T follicular helper cell (primary cell): ENCODE results near the gene ARMC8.

ENCODE experiments used
- DNase-seq: peaks from one replicate; pipeline ENCODE4 v3.0.0-alpha.2; 2020; ENCODE audit warnings: low read depth

The ARMC8 gene

DNA sequence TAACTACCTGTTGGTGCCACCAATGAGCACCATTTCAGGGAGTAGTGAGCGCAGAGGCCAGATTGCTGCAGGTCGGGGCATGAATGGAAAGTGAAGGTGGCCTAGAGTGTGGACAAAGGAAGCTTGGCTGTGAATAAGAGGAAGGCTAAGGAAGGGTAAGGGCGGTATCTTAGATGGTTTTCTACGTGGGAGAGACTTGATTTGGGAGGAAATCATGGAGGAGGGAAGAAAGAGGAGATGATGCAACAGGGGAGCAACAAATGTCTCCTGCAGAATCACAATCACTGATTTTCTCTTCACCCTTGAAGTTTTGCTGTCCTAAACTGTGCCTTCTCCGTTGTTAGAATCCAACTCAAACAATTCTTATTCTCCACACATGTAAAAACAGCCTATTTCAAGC lies 120.8 kb downstream of the ARMC8 start:
- no peak for DNase-seq

DNA sequence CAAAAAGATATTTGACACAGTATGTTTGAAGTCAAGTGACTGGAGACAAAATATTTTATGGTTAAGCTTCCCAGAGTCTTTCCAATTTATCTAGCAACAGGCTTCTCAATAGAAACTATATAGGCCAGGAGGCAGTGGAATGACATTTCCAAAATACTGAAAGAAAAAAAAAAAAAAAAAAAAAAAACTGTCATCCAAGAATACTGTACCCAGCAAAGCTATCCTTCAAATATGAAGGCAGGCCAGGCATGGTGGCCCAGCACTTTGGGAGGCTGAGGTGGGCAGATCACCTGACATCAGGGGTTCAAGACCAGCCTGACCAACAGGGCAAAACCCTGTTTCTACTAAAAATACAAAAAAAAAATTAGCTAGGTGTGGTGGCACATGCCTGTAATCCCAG lies 121.7 kb downstream of the ARMC8 start:
- DNase-seq, result no peak

GRCh38 chr3:138310494-138310893 lies 123.4 kb downstream of the ARMC8 start:
- no peak for DNase-seq

DNA sequence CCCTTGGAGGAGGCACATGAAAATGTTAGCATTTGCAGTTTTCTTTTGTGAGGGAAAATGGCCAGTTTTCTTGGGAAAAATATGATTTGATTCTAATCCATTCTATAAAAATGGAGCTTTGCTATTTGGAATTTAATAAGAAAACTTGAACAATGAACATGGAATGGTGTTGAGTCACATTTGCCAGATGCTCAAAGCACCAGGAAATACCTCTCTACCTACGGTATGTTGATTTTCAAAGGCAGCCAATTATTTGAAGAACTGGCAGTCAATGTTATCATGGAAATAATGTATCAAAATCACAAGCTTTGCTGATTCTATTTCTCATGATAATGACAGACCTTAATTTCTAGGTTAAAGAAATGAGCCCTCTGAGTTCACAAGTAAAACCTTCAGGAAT lies 127.7 kb downstream of the ARMC8 start:
- no peak for DNase-seq

DNA sequence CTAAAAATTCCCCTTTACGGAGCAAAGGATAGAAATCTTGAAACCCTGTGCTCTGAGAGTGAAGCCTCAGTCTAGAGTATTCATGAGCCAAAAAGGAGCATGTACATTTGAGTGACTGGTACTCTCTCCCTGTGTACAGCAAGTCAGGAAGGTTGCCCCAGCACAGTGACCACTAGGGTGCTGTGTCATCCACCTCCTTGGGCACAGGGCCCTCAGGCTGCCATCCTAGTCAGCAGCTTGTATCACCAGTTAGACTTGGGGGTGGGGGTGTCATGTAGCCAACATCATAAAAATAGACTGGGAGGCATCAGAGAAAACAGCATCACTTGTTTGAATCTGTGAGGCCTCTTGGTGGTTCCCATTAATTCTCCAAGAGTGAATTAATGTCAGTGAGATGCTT lies 130.6 kb downstream of the ARMC8 start:
- DNase-seq, result no peak

GRCh38 chr3:138323971-138324370 lies 136.9 kb downstream of the ARMC8 start:
- DNase-seq, result no peak

DNA sequence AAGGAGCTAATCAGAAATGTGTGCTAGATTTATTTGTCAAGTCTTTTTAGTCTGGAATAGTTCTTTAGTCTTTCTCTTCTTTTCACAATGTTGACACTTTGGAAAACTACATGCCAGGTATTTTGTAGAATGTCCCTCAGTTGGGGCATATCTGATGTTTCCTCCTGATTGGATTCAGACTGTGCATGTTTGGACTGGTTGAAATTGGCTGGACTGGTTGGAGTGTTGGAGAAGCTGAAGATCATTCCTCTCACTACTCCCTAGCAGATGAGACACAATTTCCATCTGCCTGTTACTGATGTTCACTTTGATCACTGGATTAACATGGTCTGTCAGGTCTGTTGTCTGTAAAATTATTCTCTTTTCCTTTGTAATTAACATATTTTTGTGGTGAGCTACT lies 138.9 kb downstream of the ARMC8 start:
- DNase-seq, result no peak

DNA sequence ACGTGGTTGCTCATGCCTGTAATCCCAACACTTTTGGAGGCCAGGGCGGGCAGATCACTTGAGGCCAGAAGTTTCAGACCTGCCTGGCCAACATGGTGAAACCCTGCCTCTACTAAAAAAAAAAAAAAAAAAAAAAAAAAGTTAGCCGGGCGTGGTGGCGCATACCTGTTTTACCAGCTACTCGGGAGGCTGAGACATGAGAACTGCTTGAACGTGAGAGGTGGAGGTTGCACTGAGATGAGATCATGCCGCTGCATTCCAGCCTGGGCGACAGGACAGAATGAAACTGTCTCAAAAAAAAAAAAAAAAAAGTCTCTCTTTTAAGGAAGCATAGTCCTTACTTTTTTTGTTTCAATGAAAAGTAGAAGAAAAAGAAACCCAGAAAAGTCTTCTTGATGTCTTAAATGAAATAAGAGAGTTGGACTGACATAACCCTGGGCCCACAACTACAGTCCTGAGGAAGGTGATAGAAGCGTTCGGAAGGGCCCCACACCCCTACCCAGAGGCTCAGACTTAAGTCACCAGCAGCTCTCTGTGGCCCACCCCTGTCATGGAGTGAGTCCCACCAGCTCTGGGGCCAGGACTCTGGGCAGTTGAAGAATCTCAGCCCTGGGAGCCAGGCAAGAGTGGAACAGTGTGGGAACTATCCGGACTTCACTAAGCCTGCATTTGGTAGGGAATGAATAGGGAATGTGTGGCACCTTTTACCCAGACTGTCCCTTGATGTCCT lies 139.9 kb downstream of the ARMC8 start:
- no peak for DNase-seq

- DNase-seq, result no peak
Observed at GRCh38 chr3:138327831-138328230, 140.7 kb downstream of the ARMC8 start.

GRCh38 chr3:138328341-138328740 lies 141.2 kb downstream of the ARMC8 start:
- DNase-seq, result no peak

DNA sequence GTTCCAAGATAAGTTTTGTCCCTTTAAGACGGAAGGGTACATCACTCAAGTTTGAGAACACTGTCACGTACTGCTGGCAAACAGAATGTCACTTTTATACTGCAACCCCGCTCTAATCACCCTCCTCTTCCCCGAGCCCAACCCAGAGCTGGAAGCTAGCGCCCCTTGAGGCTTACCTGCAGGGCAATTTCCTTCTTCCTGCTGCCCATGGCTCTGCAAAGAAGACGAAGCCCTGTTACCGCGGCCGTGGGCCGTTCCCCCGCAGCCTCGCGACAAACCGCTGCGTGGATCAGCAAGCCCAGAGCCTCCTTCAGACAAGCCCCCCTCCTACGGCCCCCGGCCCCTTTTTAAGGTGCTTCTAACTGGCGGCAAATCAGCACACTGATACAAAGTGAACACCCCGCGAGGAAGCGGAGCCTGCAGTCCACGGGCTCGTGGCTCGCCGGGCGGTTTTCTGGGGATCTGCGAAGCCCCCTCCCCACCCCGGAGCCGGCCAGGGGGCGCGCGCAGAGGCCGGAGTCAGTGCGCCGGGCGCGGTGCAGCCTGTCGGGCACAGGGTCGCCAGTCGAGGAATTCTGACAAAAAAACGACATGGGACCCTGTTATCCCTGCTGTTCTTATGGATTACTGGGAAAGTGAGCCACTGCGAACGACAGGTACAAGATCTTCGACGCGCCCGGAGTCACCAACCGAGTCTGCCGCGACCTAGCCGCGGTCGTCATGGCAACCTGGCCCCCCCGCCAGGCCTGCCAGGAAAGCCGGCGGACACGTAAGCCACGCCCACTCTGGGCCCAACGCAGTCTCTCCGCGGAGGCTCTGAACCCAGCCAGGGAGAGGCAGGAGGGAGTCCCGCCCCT lies 142.3 kb downstream of the ARMC8 start, which contains the start of gene NME9:
NME9 (minus strand) TSS at position 725 of the 857 bp plus-strand sequence; CDS start at position 209, 516 bp downstream.
- DNase-seq, result peak; percentile 86

- DNase-seq, result no peak
Observed at GRCh38 chr3:138329984-138330293, 142.8 kb downstream of the ARMC8 start.

DNA sequence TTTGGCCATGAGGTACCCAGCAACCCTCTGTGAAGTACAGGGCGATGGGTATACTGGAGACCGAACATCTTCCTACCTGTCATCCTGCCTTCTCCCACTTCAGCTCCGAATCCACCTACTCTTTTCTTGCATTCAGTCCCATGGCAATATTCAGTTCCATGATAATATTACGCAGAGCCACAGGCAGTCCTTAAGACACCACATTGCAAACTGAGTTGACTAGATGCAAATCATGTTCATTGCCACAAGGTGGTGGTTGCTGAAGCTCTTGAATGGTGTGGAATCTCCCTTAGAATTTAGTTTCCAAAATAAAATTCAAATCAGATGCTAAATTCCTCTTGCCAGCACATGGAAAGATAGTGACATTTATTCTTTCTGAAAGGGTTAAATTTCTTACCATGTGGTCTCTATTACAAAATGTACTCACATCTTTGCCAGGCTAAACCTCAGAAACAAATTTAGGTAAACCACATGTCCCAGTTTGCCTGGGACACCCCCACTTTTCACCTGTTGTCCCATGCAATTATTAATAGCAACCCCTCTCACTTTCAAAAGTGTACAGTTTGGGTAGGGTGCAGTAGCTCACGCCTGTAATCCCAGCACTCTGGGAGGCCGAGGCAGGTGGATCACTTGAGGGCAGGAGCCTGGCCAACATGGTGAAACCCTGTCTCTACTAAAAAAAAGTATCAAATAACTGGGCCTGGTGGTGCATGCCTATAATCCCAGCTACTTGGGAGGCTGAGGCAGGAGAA lies 144.2 kb downstream of the ARMC8 start:
- DNase-seq, result no peak

GRCh38 chr3:138332472-138333073 lies 145.5 kb downstream of the ARMC8 start:
- no peak for DNase-seq

DNA sequence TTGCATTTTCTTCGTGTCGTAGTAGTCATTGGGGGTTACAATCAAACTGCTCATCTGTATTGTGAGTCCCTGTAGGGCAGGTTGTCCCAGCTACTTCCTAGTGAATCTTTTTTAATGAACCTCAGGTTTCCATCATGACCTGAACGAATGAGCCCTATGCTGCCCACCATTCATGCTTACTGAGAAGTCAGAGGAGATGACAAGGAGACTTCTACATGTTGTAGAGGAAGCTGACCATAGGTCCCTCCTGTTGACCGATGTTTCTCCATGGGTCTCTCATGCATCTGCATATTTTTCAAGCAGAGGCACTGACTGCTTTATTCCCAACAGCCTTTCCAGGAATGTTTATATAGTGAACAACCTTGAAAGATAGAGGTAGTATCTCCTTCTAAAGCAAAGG lies 147.5 kb downstream of the ARMC8 start:
- DNase-seq, result no peak

DNA sequence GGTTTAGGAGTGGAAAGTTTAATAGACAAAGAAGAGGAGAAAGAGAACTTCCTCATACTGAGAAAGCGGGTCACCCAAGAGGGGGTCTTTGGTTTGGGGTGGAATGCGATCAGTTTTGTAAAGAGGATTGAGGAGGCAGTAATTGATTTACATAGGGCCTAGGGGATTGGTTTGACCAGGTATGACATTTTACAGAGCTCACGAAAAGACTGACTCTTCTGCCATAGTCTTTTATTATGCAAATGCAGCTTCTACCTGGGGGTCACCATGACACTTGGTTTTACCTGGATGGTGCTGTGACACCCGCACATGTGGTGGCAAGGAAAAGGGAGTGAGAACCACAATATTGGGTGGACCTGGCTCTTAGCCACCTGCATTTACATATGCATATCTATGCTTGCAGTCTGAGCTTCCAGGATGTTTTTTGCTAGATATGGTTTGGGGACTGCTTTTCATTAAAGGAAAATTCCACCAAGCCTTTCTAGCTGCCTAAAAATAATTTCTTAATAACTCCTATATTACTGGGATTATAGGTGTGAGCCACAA lies 149.4 kb downstream of the ARMC8 start:
- no peak for DNase-seq

- DNase-seq, result no peak
Observed at GRCh38 chr3:138338244-138338643, 151.1 kb downstream of the ARMC8 start.

DNA sequence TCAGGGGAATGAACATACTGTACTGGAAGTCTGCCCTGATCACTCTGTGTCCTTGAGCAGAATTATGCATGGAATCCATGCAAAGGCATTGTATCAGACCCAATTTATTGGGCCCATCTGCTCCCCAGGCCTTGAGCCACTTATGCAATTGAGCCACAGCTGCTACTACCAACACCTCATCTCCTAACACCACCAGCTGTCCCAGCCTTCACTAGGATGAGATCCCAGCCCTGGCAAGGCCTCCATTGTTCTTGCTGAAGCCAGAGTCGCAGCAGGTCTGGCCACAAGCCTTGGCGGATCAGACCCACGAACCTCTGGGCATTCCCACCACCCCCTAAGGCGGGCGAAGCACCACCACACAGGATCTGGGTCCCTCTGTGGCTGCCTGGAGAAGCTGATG lies 151.7 kb downstream of the ARMC8 start:
- DNase-seq, result no peak

DNA sequence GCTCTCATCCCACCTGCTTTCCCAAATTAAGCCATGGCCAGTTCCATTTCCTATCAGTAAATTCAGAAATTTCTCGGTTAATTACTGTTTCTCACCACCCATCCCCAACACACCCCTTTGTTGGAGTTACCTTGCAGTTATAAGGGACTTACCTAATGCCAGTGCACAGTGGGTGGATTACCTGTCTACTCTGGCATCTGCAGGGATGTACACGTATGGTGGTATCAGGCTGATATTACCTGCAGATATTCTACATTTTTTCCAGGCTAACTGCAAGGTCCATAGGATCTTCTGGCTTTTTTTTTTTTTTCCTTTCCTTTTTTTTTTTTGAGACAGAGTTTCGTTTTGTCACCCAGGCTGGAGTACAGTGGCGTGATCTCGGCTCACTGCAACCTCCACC lies 153.4 kb downstream of the ARMC8 start:
- DNase-seq, result no peak

- no peak for DNase-seq
Observed at GRCh38 chr3:138344754-138345153, 157.7 kb downstream of the ARMC8 start.
